Measurements from ENCODE around the gene MARF1. TPM values are rescaled to one million over a fixed set of nuclear protein-coding genes. Genes with fewer than 3 reads are reported as not detected.
"Not testable (repeated sequence)": the region's sequence is repeated elsewhere in the genome, so short reads cannot be mapped to it uniquely, and the experiment has no call there.

Gene MARF1
- total RNA-seq, 4 donors from 2014 or later: 31.2 to 43.2 (median 35.7) TPM

GRCh38 chr16:15572329-15573001 is 70.5 kb downstream of the MARF1 start:
- H3K4me3 ChIP-seq (ENCODE audit: low read depth, poor library complexity, severe bottlenecking): no peak overlapping the region
- intact Hi-C loops (cut with DNase I; ENCODE audit: low total_unique reads): no loop called here
- no peak for DNase-seq (ENCODE audit: low spot score in 2 of 2)
- 33 to 38% methylated on average over 9 of the region's 9 CpGs for WGBS, 2 donors
- TF ChIP-seq POLR2A (IDR thresholded peaks at IDR 0.05): no peak
- TF ChIP-seq CTCF (IDR thresholded peaks at IDR 0.05): no peak

GRCh38 chr16:15571557-15571956 is 71.4 kb downstream of the MARF1 start:
- intact Hi-C loops (cut with DNase I; ENCODE audit: low total_unique reads): no loop called here
- H3K4me3 ChIP-seq (ENCODE audit: low read depth, poor library complexity, severe bottlenecking): no peak overlapping the region
- no peak for TF ChIP-seq CTCF (IDR thresholded peaks at IDR 0.05)
- TF ChIP-seq POLR2A (IDR thresholded peaks at IDR 0.05): no peak
- WGBS, 2 donors: 86 to 89% methylated on average over 6 of the region's 6 CpGs
- DNase-seq (ENCODE audit: low spot score in 2 of 2): no peak

GRCh38 chr16:15570666-15571065 is 72.3 kb downstream of the MARF1 start:
- intact Hi-C loops (cut with DNase I; ENCODE audit: low total_unique reads); DNase-seq (ENCODE audit: low spot score in 2 of 2): not testable (repeated sequence)

GRCh38 chr16:15567823-15568222 is 75.1 kb downstream of the MARF1 start:
- WGBS, 2 donors: 94 to 96% methylated on average over 5 of the region's 5 CpGs
- TF ChIP-seq POLR2A (IDR thresholded peaks at IDR 0.05) (no peak), CTCF (IDR thresholded peaks at IDR 0.05) (no peak)
- no peak overlapping the region for H3K4me3 ChIP-seq (ENCODE audit: low read depth, poor library complexity, severe bottlenecking)
- DNase-seq (ENCODE audit: low spot score in 2 of 2): no peak
- intact Hi-C loops (cut with DNase I; ENCODE audit: low total_unique reads): no loop called here

More at GRCh38 chr16:15570666-15571065, 72.3 kb downstream of the MARF1 start:
- not testable (repeated sequence) for H3K4me3 ChIP-seq (ENCODE audit: low read depth, poor library complexity, severe bottlenecking)
- WGBS, 2 donors: 92 to 96% methylated on average over 4 of the region's 4 CpGs

- H3K4me3 ChIP-seq (ENCODE audit: low read depth, poor library complexity, severe bottlenecking): no peak overlapping the region
- 86 to 91% methylated on average over 2 of the region's 2 CpGs for WGBS, 2 donors
- DNase-seq (ENCODE audit: low spot score in 2 of 2): no peak
- intact Hi-C loops (cut with DNase I; ENCODE audit: low total_unique reads): no loop called here
- TF ChIP-seq CTCF (IDR thresholded peaks at IDR 0.05) (no peak), POLR2A (IDR thresholded peaks at IDR 0.05) (no peak)
Measured at GRCh38 chr16:15566095-15566494, 76.9 kb downstream of the MARF1 start.

GRCh38 chr16:15564604-15565339 is 78.2 kb downstream of the MARF1 start:
- TF ChIP-seq CTCF (IDR thresholded peaks at IDR 0.05): no peak
- intact Hi-C loops (cut with DNase I; ENCODE audit: low total_unique reads): no loop called here

More at GRCh38 chr16:15564604-15565339, 78.2 kb downstream of the MARF1 start:
- no peak for DNase-seq (ENCODE audit: low spot score in 2 of 2)
- WGBS, 2 donors: 93 to 95% methylated on average over 7 of the region's 7 CpGs
- H3K4me3 ChIP-seq (ENCODE audit: low read depth, poor library complexity, severe bottlenecking): no peak overlapping the region

Data from lower leg skin (tissue), 4 donors.